ENCODE results near the gene IWS1.
A peak's percentile ranks its signal among the peaks of the same experiment; 100 is the strongest.
"Not testable (repeated sequence)": the region's sequence is repeated elsewhere in the genome, so short reads cannot be mapped to it uniquely, and the experiment has no call there.

Gene IWS1

GRCh38 chr2:127526132-127527000 is at the start of gene IWS1:
Gene IWS1, minus strand, starts transcription at chr2:127526489. Its CDS starts 281 bp downstream, at chr2:127526208.
- DNase-seq (ENCODE audit: low read depth, low spot score), result peak; percentile 85

- no peak for DNase-seq (ENCODE audit: low read depth, low spot score)
These were observed 49.7 kb upstream of the IWS1 start for GRCh38 chr2:127575941-127576432.

- DNase-seq (ENCODE audit: low read depth, low spot score), result no peak
These were observed 49.0 kb upstream of the IWS1 start for GRCh38 chr2:127575185-127575765.

- DNase-seq (ENCODE audit: low read depth, low spot score), result no peak
These were observed 48.4 kb upstream of the IWS1 start for GRCh38 chr2:127574656-127575055.

GRCh38 chr2:127573771-127574170 is 47.5 kb upstream of the IWS1 start:
- no peak for DNase-seq (ENCODE audit: low read depth, low spot score)

- DNase-seq (ENCODE audit: low read depth, low spot score), result no peak
These were observed 47.0 kb upstream of the IWS1 start for GRCh38 chr2:127573298-127573697.

- DNase-seq (ENCODE audit: low read depth, low spot score), result no peak
These were observed 46.6 kb upstream of the IWS1 start for GRCh38 chr2:127572841-127573240.

GRCh38 chr2:127572352-127572751 is 46.1 kb upstream of the IWS1 start:
- not testable (repeated sequence) for DNase-seq (ENCODE audit: low read depth, low spot score)

- DNase-seq (ENCODE audit: low read depth, low spot score), result no peak
These were observed 44.3 kb upstream of the IWS1 start for GRCh38 chr2:127570282-127571250.

- no peak for DNase-seq (ENCODE audit: low read depth, low spot score)
These were observed 43.4 kb upstream of the IWS1 start for GRCh38 chr2:127569666-127570065.

GRCh38 chr2:127568128-127568527 is 41.8 kb upstream of the IWS1 start:
- no peak for DNase-seq (ENCODE audit: low read depth, low spot score)

GRCh38 chr2:127567351-127567854 is 41.1 kb upstream of the IWS1 start:
- no peak for DNase-seq (ENCODE audit: low read depth, low spot score)

GRCh38 chr2:127566576-127566975 is 40.3 kb upstream of the IWS1 start:
- no peak for DNase-seq (ENCODE audit: low read depth, low spot score)

- DNase-seq (ENCODE audit: low read depth, low spot score), result no peak
These were observed 39.8 kb upstream of the IWS1 start for GRCh38 chr2:127566139-127566417.

GRCh38 chr2:127565261-127566138 is 39.2 kb upstream of the IWS1 start:
- DNase-seq (ENCODE audit: low read depth, low spot score), result no peak

GRCh38 chr2:127564429-127565260 is 38.4 kb upstream of the IWS1 start:
- no peak for DNase-seq (ENCODE audit: low read depth, low spot score)

- no peak for DNase-seq (ENCODE audit: low read depth, low spot score)
These were observed 37.5 kb upstream of the IWS1 start for GRCh38 chr2:127563458-127564428.

- no peak for DNase-seq (ENCODE audit: low read depth, low spot score)
These were observed 36.6 kb upstream of the IWS1 start for GRCh38 chr2:127562936-127563335.

- DNase-seq (ENCODE audit: low read depth, low spot score), result no peak
These were observed 35.1 kb upstream of the IWS1 start for GRCh38 chr2:127561371-127561770.

All from iPS DF 19.7 (cell line).